IMR-90 (cell line): ENCODE measurements around the gene KLF2. TPM values are rescaled to one million over a fixed set of nuclear protein-coding genes. Genes with fewer than 3 reads are reported as not detected.

Experiments used
- ATAC-seq: fragments of 200-7000 bp; cut with Tn5 transposase; 2 replicates; pipeline ENCODE4 v1.9.1; 2020; ENCODE audit warnings: low read depth, mild to moderate bottlenecking, moderate library complexity
- BruUV-seq: library from RNA; stranded (reverse); fragments of 400-500 nt; replicated peaks from 2 replicates; lab custom pipeline; 2021; lab: Mats Ljungman, UMichigan
- CTCF ChIA-PET: fragments of 300-600 bp; formaldehyde crosslinking; extraction: SDS; loops from one replicate; lab custom pipeline; 2021; ENCODE audit warnings: antibody characterized with exemption; lab: Yijun Ruan, JAX
- POLR2A ChIA-PET: fragments of 300-600 bp; sonication (Branson Sonifier 250); formaldehyde crosslinking; loops from one replicate; lab custom pipeline; 2022; ENCODE audit warnings: antibody characterized with exemption; ENCODE audit not compliant: unreplicated experiment; lab: Charles Lee
- DNase-seq: peaks from one replicate; pipeline ENCODE4 v3.0.0; 2013
- H2AFZ ChIP-seq: replicated peaks from 2 replicates; pipeline ENCODE3; 2013; ENCODE audit warnings: low read length, mild to moderate bottlenecking; ENCODE audit not compliant: poor library complexity
- H2AK5ac ChIP-seq: 2 replicates; pipeline ENCODE4 v1.6.1; 2013; ENCODE audit warnings: low read depth, low read length, inconsistent platforms
- H2AK9ac ChIP-seq: replicated peaks from 2 replicates; pipeline ENCODE3; 2013; ENCODE audit warnings: mild to moderate bottlenecking, low read depth, low read length, moderate library complexity; ENCODE audit not compliant: poor library complexity
- H2BK120ac ChIP-seq: 2 replicates; pipeline ENCODE4 v1.6.1; 2013; ENCODE audit warnings: low read depth, low read length, inconsistent platforms
- H2BK15ac ChIP-seq: 3 replicates; pipeline ENCODE4 v1.6.1; 2013; ENCODE audit warnings: low read depth, low read length, inconsistent platforms
- H2BK20ac ChIP-seq: 2 replicates; pipeline ENCODE4 v1.6.1; 2013; ENCODE audit warnings: low read depth, mild to moderate bottlenecking, inconsistent platforms, low read length, moderate library complexity
- H2BK5ac ChIP-seq: 2 replicates; pipeline ENCODE4 v1.6.1; 2013; ENCODE audit warnings: mild to moderate bottlenecking, low read depth, low read length, inconsistent platforms; ENCODE audit not compliant: poor library complexity, severe bottlenecking
- H3K14ac ChIP-seq: replicated peaks from 2 replicates; pipeline ENCODE4 v1.6.1; 2013; ENCODE audit warnings: low read depth, low read length, inconsistent platforms
- H3K18ac ChIP-seq: 2 replicates; pipeline ENCODE4 v1.6.1; 2013; ENCODE audit warnings: low read depth, low read length, control low read depth
- H3K23ac ChIP-seq: 2 replicates; pipeline ENCODE4 v1.6.1; 2013; ENCODE audit warnings: low read depth, low read length, inconsistent platforms
- H3K27ac ChIP-seq: 2 replicates; pipeline ENCODE4 v1.5.1; 2013; ENCODE audit warnings: mild to moderate bottlenecking, control low read depth, low read length; ENCODE audit not compliant: insufficient read depth
- H3K27me3 ChIP-seq: 2 replicates; pipeline ENCODE4 v1.6.1; 2013; ENCODE audit warnings: low read length; ENCODE audit not compliant: control insufficient read depth, insufficient read depth
- H3K36me3 ChIP-seq: 2 replicates; pipeline ENCODE4 v1.6.1; 2013; ENCODE audit warnings: low read length, mixed read lengths; ENCODE audit not compliant: control insufficient read depth, insufficient read depth
- H3K4ac ChIP-seq: 2 replicates; pipeline ENCODE4 v1.6.1; 2013; ENCODE audit warnings: low read depth, low read length, inconsistent platforms
- H3K4me1 ChIP-seq: 2 replicates; pipeline ENCODE4 v1.6.1; 2013; ENCODE audit warnings: low read length, mixed read lengths; ENCODE audit not compliant: control insufficient read depth, insufficient read depth
- H3K4me2 ChIP-seq: 2 replicates; pipeline ENCODE4 v1.6.1; 2013; ENCODE audit warnings: low read depth, mild to moderate bottlenecking, control low read depth, low read length, moderate library complexity
- H3K4me3 ChIP-seq: 2 replicates; pipeline ENCODE4 v1.5.1; 2013; ENCODE audit warnings: low read depth, mild to moderate bottlenecking, control low read depth, low read length, moderate library complexity; ENCODE audit not compliant: insufficient read depth
- H3K56ac ChIP-seq: 2 replicates; pipeline ENCODE4 v1.6.1; 2013; ENCODE audit warnings: low read length, inconsistent platforms; ENCODE audit not compliant: insufficient read depth; ENCODE audit errors: extremely low read depth
- H3K79me1 ChIP-seq, 2 experiments: 2 replicates each; pipeline ENCODE4 v1.6.1; 2013; ENCODE audit warnings: low read length in 2 of 2, inconsistent platforms in 1 of 2, low read depth in 1 of 2
- H3K9ac ChIP-seq: 2 replicates; pipeline ENCODE4 v1.6.1; 2013; ENCODE audit warnings: low read depth, low read length, control low read depth
- H3K9me1 ChIP-seq: 2 replicates; pipeline ENCODE4 v1.6.1; 2013; ENCODE audit warnings: low read length, inconsistent platforms; ENCODE audit not compliant: insufficient read depth
- H3K9me3 ChIP-seq: 2 replicates; pipeline ENCODE4 v1.6.1; 2013; ENCODE audit warnings: low read length; ENCODE audit not compliant: control insufficient read depth, insufficient read depth
- H4K20me1 ChIP-seq: 2 replicates; pipeline ENCODE4 v1.6.1; 2013; ENCODE audit warnings: low read length, inconsistent platforms; ENCODE audit not compliant: insufficient read depth
- H4K5ac ChIP-seq: 2 replicates; pipeline ENCODE4 v1.6.1; 2013; ENCODE audit warnings: mild to moderate bottlenecking, low read depth, low read length, control low read depth
- H4K8ac ChIP-seq, 2 experiments: 2 replicates each; pipeline ENCODE4 v1.6.1; 2013; ENCODE audit warnings: low read depth in 2 of 2, low read length in 2 of 2, control low read depth in 1 of 2, inconsistent platforms in 1 of 2
- H4K91ac ChIP-seq: 2 replicates; pipeline ENCODE4 v1.6.1; 2013; ENCODE audit warnings: low read depth, low read length, inconsistent platforms; ENCODE audit not compliant: insufficient read depth
- BHLHE40 ChIP-seq: fragments of 150-350 bp; IDR thresholded peaks from 2 replicates; pipeline ENCODE4 v1.6.1; 2016; ENCODE audit warnings: mild to moderate bottlenecking, low read depth, low read length
- CEBPB ChIP-seq: IDR thresholded peaks from 2 replicates; pipeline ENCODE4 v1.6.1; 2012; ENCODE audit warnings: low read depth, low read length, improper control_type of control experiment
- CHD1 ChIP-seq: IDR thresholded peaks from 2 replicates; pipeline ENCODE4 v1.6.1; 2012; ENCODE audit warnings: low read depth, low read length, improper control_type of control experiment
- FOS ChIP-seq: fragments of 150-350 bp; IDR thresholded peaks from 2 replicates; pipeline ENCODE4 v1.6.1; 2016; ENCODE audit warnings: low read depth, low read length
- MAFK ChIP-seq: IDR thresholded peaks from 2 replicates; pipeline ENCODE4 v1.6.1; 2012; ENCODE audit warnings: low read depth, low read length, improper control_type of control experiment
- MAZ ChIP-seq: IDR thresholded peaks from 2 replicates; pipeline ENCODE4 v1.6.1; 2012; ENCODE audit warnings: low read depth, mild to moderate bottlenecking, low read length, improper control_type of control experiment, moderate library complexity, borderline replicate concordance
- MXI1 ChIP-seq: IDR thresholded peaks from 2 replicates; pipeline ENCODE4 v1.6.1; 2012; ENCODE audit warnings: low read depth, mild to moderate bottlenecking, low read length, moderate library complexity, borderline replicate concordance
- NFE2L2 ChIP-seq: fragments of 150-350 bp; IDR thresholded peaks from 2 replicates; pipeline ENCODE4 v1.6.1; 2016; ENCODE audit warnings: low read depth, mild to moderate bottlenecking, low read length
- POLR2A ChIP-seq: IDR thresholded peaks from 2 replicates; pipeline ENCODE4 v1.6.1; 2012; ENCODE audit warnings: mild to moderate bottlenecking, low read depth, low read length
- RAD21 ChIP-seq: IDR thresholded peaks from 2 replicates; pipeline ENCODE4 v1.6.1; 2012; ENCODE audit warnings: low read length, improper control_type of control experiment
- RCOR1 ChIP-seq: IDR thresholded peaks from 2 replicates; pipeline ENCODE4 v1.6.1; 2012; ENCODE audit warnings: mild to moderate bottlenecking, low read length, improper control_type of control experiment; ENCODE audit not compliant: insufficient replicate concordance
- RFX5 ChIP-seq: IDR thresholded peaks from 2 replicates; pipeline ENCODE4 v1.8.0; 2012; ENCODE audit warnings: low read depth, mild to moderate bottlenecking, low read length, moderate library complexity
- SMC3 ChIP-seq: fragments of 150-350 bp; IDR thresholded peaks from 2 replicates; pipeline ENCODE4 v1.6.1; 2016; ENCODE audit warnings: low read depth, mild to moderate bottlenecking, antibody characterized with exemption, low read length, moderate library complexity
- WGBS, 2 experiments: methylation state at CpG; one replicate each; pipeline versions ENCODE4 v1.1.5 to v1.1.7; 2013; ENCODE audit warnings: missing lambda C conversion rate in 2 of 2; ENCODE audit not compliant: insufficient read length in 1 of 2; ENCODE audit errors: extremely low coverage in 2 of 2; 5-methylcytosine and 5-hydroxymethylcytosine counted together
- dilution Hi-C: fragments of 300-500 bp; cut with HindIII; formaldehyde crosslinking; loops from one replicate; pipeline ENCODE4 v1.14.3; 2018; ENCODE audit warnings: low sequenced_read_pairs; ENCODE audit not compliant: unreplicated experiment
- in situ Hi-C: fragments of 300-500 bp; cut with MboI; formaldehyde crosslinking; loops from 3 replicates; pipeline ENCODE4 v1.14.3; 2019; ENCODE audit warnings: low sequenced_read_pairs, inconsistent platforms, mixed read lengths
- intact Hi-C: fragments of 100-400 bp; cut with micrococcal nuclease; formaldehyde crosslinking; loops from 2 replicates; pipeline ENCODE4 v1.10.0; 2022
- polyA plus RNA-seq, 3 experiments: library from polyadenylated mRNA; depleted of rRNA; stranded (reverse); fragments of >200 nt; gene quantifications; 2 replicates each; pipeline ENCODE4 v1.2.3, GENCODE V29; 2012; ENCODE audit warnings: low replicate concordance in 1 of 3
- total RNA-seq: library from RNA; depleted of rRNA; stranded (reverse); fragments of >200 nt; gene quantifications from 2 replicates; pipeline ENCODE4 v1.2.3, GENCODE V29; 2012
- TF ChIP-seq, protein P1 (sequence below): fragments of 150-350 bp; IDR thresholded peaks from 2 replicates; pipeline ENCODE4 v1.6.1; 2017; ENCODE audit warnings: mild to moderate bottlenecking, antibody characterized with exemption, low read length, low read depth
- TF ChIP-seq, protein P2 (sequence below): conservative IDR thresholded peaks from 2 replicates; pipeline ENCODE4 v1.5.1; 2012; ENCODE audit warnings: mild to moderate bottlenecking, low read depth, low read length, improper control_type of control experiment

Gene KLF2
- total and polyA plus RNA-seq, 2 of the 4 experiments (the other 2 are of a cell fraction), result 1.1 to 34.4 TPM

DNA sequence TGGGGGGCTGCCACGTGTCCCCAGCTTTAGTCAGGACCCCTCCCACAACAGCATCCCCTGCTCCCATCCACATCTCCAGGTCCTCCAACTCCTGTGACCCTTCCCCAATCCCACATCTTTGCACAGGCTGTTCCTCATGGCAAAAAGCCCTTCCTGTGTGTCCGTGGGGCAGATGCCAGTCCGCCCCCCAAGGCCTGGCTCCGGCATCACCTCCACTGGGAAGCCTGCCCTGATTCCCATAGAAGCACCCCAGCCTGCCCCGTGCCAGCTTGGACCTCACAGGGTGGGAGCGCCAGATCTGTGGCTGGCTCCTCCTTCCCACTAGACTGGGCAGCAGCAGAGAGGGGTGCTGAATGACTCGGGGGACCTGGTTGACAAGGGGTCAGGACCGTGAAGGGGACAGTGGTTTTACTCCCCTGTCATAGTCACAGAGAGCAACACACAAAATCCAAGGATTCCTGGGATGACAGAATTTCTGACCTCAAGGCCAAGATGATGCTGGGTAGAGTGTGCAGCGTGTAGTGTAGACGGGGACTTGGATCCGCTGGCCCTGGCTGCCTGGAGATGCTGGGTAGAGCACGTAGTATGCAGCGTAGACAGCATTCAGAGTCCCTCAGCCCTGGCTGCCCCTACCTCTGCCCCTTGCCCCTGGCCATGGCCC, 13.3 kb downstream of the KLF2 start:
- Histone ChIP-seq H4K8ac (peak overlapping the region; percentile 90 to 91), H3K4me3 (no peak overlapping the region), H3K27me3 (no peaks in the 10 kb centered on the region), H3K14ac (peak overlapping the region; percentile 62), H2BK120ac (peak overlapping the region; percentile 93), H2BK20ac (peak overlapping the region; percentile 85), H3K36me3 (no peaks in the 10 kb centered on the region), H3K23ac (peak overlapping the region; percentile 39), H4K20me1 (no peaks in the 10 kb centered on the region), H2AK5ac (peak overlapping the region; percentile 92), H3K79me1 (no peaks in the 10 kb centered on the region; a peak in 1 of 4 replicates), H4K5ac (peak overlapping the region; percentile 17), H2BK5ac (peak overlapping the region; percentile 91), H3K18ac (peak overlapping the region; percentile 10), H3K4me2 (no peak overlapping the region), H3K4ac (peak overlapping the region; percentile 98), H3K9ac (no peak overlapping the region), H2AK9ac (peak overlapping the region; percentile 80), H3K56ac (peak overlapping the region; percentile 72; the same call in 1 of the 2 replicates), H3K9me3 (no peaks in the 10 kb centered on the region), H3K9me1 (peaks cover 13% of the 10 kb centered on the region), H2AFZ (peak overlapping the region; percentile 84), H3K4me1 (peaks cover 21% of the 10 kb centered on the region), H3K27ac (peak overlapping the region; percentile 69), H2BK15ac (peak overlapping the region; percentile 85), H4K91ac (peak overlapping the region; percentile 91)
- intact Hi-C loops, result loop anchor here (2.0 kb wide), 1 partner anchor 45 kb away; no protein-coding TSS in a partner anchor
- no TSS peak for BruUV-seq
- in situ Hi-C loops, result no loop called here
- POLR2A ChIA-PET, result interaction anchor here (1.0 kb wide), 1 partner anchor 14 kb away, joined by 4 read pairs; no protein-coding TSS in a partner anchor
- 53% methylated on average over 2 of the region's 13 CpGs; no CpG with 5 or more reads in 1 of the 2 experiments for WGBS, 2 experiments
- DNase-seq (no peak), ATAC-seq (peak; percentile 7)
- CTCF ChIA-PET, result interaction anchor here (0.7 to 1.6 kb wide), 3 partner anchors 36 to 59 kb away, joined by 4 to 7 read pairs (median 6); no protein-coding TSS in a partner anchor
- dilution Hi-C loops, result no loop called here
- TF ChIP-seq CHD1 (no peak), CEBPB (no peak), FOS (no peak), SMC3 (no peak), RCOR1 (no peak), RAD21 (no peak), RFX5 (no peak), BHLHE40 (no peak), MAZ (no peak), NFE2L2 (no peak), MAFK (no peak), MXI1 (no peak), POLR2A (no peak)
- TF ChIP-seq, protein P1, sequence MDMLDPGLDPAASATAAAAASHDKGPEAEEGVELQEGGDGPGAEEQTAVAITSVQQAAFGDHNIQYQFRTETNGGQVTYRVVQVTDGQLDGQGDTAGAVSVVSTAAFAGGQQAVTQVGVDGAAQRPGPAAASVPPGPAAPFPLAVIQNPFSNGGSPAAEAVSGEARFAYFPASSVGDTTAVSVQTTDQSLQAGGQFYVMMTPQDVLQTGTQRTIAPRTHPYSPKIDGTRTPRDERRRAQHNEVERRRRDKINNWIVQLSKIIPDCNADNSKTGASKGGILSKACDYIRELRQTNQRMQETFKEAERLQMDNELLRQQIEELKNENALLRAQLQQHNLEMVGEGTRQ, result no peak
- TF ChIP-seq, protein P2, sequence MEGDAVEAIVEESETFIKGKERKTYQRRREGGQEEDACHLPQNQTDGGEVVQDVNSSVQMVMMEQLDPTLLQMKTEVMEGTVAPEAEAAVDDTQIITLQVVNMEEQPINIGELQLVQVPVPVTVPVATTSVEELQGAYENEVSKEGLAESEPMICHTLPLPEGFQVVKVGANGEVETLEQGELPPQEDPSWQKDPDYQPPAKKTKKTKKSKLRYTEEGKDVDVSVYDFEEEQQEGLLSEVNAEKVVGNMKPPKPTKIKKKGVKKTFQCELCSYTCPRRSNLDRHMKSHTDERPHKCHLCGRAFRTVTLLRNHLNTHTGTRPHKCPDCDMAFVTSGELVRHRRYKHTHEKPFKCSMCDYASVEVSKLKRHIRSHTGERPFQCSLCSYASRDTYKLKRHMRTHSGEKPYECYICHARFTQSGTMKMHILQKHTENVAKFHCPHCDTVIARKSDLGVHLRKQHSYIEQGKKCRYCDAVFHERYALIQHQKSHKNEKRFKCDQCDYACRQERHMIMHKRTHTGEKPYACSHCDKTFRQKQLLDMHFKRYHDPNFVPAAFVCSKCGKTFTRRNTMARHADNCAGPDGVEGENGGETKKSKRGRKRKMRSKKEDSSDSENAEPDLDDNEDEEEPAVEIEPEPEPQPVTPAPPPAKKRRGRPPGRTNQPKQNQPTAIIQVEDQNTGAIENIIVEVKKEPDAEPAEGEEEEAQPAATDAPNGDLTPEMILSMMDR, result no peak
